Colonic mucosa (tissue), 4 donors: ENCODE results near the gene ATG9A. TPM values are rescaled to one million over a fixed set of nuclear protein-coding genes. Genes with fewer than 3 reads are reported as not detected.
A peak's percentile ranks its signal among the peaks of the same experiment; 100 is the strongest.

Source experiments
- DNase-seq: peaks from one replicate; pipeline ENCODE4 v3.0.0-alpha.2; 2020
- H3K27ac ChIP-seq: fragments of 200-600 bp; one replicate; pipeline ENCODE4 v1.8.0; 2021
- H3K27me3 ChIP-seq: fragments of 200-600 bp; one replicate; pipeline ENCODE4 v1.8.0; 2021
- H3K36me3 ChIP-seq: fragments of 200-600 bp; one replicate; pipeline ENCODE4 v1.8.0; 2021
- H3K4me1 ChIP-seq: fragments of 200-600 bp; one replicate; pipeline ENCODE4 v1.8.0; 2021; ENCODE audit warnings: mild to moderate bottlenecking
- H3K4me3 ChIP-seq: fragments of 200-600 bp; one replicate; pipeline ENCODE4 v1.8.0; 2021
- H3K9ac ChIP-seq, 2 donors: one replicate each; pipeline ENCODE4 v1.7.0; 2013; ENCODE audit warnings: control low read depth in 2 of 2, low read depth in 2 of 2, low read length in 2 of 2
- H3K9me3 ChIP-seq: fragments of 200-600 bp; one replicate; pipeline ENCODE4 v1.8.0; 2021
- CTCF ChIP-seq: fragments of 200-600 bp; IDR thresholded peaks from one replicate; pipeline ENCODE4 v1.8.0; 2022; ENCODE audit warnings: antibody characterized with exemption, mild to moderate bottlenecking
- intact Hi-C: fragments of 100-400 bp; cut with DNase I; formaldehyde crosslinking; loops from one replicate; pipeline ENCODE4 v1.14.1; 2022
- total RNA-seq, 2 donors: library from RNA; stranded (reverse); fragmentation: NEBNext Ultra II Directional in 1 of 2; extraction: Animal tissue kit (Norgen Biotek cat#: 25700) in 1 of 2; gene quantifications; one replicate each; pipeline ENCODE4 v1.2.1, GENCODE V29; 2021
- donor health status: healthy.
- donor health status: DM: no; HTN: no; CAD: no.
- donor health status: DM: no; HTN: no; CAD: no.

The ATG9A gene
- total RNA-seq, 2 donors from 2014 or later: 56.4 to 63.8 TPM

GRCh38 chr2:219210196-219210885 is 19.1 kb downstream of the ATG9A start:
- Histone ChIP-seq H3K9ac (no peak overlapping the region), H3K36me3 (no peaks in the 10 kb centered on the region), H3K27me3 (no peaks in the 10 kb centered on the region), H3K4me1 (no peaks in the 10 kb centered on the region), H3K27ac (no peak overlapping the region), H3K9me3 (no peaks in the 10 kb centered on the region), H3K4me3 (no peak overlapping the region)
- peak; percentile 16 for DNase-seq
- no peak for TF ChIP-seq CTCF
- intact Hi-C loops: no loop called here

GRCh38 chr2:219209236-219210195 is 19.9 kb downstream of the ATG9A start:
- Histone ChIP-seq H3K9me3 (no peaks in the 10 kb centered on the region), H3K36me3 (no peaks in the 10 kb centered on the region), H3K4me3 (no peak overlapping the region), H3K27me3 (no peaks in the 10 kb centered on the region), H3K9ac (no peak overlapping the region), H3K4me1 (no peaks in the 10 kb centered on the region), H3K27ac (no peak overlapping the region)
- no peak for TF ChIP-seq CTCF
- intact Hi-C loops: no loop called here
- DNase-seq: no peak

GRCh38 chr2:219207884-219208740 is 21.3 kb downstream of the ATG9A start:
- Histone ChIP-seq H3K27me3 (no peaks in the 10 kb centered on the region), H3K4me3 (no peak overlapping the region), H3K27ac (peak overlapping the region; percentile 92), H3K4me1 (no peaks in the 10 kb centered on the region), H3K9ac (peak overlapping the region in 1 of 2 donors; percentile 14), H3K36me3 (no peaks in the 10 kb centered on the region), H3K9me3 (no peaks in the 10 kb centered on the region)
- intact Hi-C loops: loop anchor here (2.0 kb wide), 1 partner anchor 29 kb away; the partner anchor contains the start of gene RETREG2
- peak; percentile 29 for DNase-seq
- TF ChIP-seq CTCF: no peak

- Histone ChIP-seq H3K9me3 (no peaks in the 10 kb centered on the region), H3K9ac (peak overlapping the region; percentile 15 to 83), H3K4me1 (no peaks in the 10 kb centered on the region), H3K27me3 (no peaks in the 10 kb centered on the region), H3K36me3 (no peaks in the 10 kb centered on the region), H3K4me3 (peak overlapping the region; percentile 57), H3K27ac (peak overlapping the region; percentile 92)
- DNase-seq: no peak
- intact Hi-C loops: loop anchor here (2.0 kb wide), 1 partner anchor 29 kb away; the partner anchor contains the start of gene RETREG2
- no peak for TF ChIP-seq CTCF
These were observed 22.1 kb downstream of the ATG9A start for GRCh38 chr2:219207134-219207883.
